ENCODE results near the gene SPATS2.
A peak's percentile ranks its signal among the peaks of the same experiment; 100 is the strongest.

Gene SPATS2

DNA sequence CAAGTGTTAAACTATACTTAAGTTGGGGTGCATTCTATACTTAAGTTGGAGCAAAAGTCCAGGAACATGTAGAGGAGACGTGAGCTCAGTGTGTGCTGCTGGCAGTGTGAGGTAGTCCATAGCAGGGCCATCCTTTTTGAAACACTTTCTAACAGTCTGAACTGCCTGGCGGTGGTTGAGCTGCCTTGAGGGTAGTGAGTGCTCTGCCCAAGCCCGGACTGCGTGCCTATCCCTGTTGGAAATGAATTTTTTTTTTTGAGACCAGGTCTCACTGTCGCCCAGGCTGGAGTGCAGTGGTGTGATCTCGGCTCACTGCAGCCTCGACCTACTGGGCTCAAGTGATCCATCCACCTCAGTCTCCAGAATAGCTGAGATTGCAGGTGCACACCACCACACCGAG is 185.6 kb downstream of the SPATS2 start:
- DNase-seq (ENCODE audit: extremely low read depth, insufficient read length) = no peak
- no peak overlapping the region for H3K4me3 ChIP-seq (replicated peaks; ENCODE audit: low read depth, low read length)
- TF ChIP-seq, protein P1, sequence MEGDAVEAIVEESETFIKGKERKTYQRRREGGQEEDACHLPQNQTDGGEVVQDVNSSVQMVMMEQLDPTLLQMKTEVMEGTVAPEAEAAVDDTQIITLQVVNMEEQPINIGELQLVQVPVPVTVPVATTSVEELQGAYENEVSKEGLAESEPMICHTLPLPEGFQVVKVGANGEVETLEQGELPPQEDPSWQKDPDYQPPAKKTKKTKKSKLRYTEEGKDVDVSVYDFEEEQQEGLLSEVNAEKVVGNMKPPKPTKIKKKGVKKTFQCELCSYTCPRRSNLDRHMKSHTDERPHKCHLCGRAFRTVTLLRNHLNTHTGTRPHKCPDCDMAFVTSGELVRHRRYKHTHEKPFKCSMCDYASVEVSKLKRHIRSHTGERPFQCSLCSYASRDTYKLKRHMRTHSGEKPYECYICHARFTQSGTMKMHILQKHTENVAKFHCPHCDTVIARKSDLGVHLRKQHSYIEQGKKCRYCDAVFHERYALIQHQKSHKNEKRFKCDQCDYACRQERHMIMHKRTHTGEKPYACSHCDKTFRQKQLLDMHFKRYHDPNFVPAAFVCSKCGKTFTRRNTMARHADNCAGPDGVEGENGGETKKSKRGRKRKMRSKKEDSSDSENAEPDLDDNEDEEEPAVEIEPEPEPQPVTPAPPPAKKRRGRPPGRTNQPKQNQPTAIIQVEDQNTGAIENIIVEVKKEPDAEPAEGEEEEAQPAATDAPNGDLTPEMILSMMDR (IDR thresholded peaks at IDR 0.05; ENCODE audit: insufficient read depth, low read length, poor library complexity, severe bottlenecking) = no peak
- peaks cover 8% of the 10 kb centered on the region for H3K36me3 ChIP-seq (ENCODE audit: control insufficient read depth, insufficient read depth, low read length)
- H3K27me3 ChIP-seq (replicated peaks; ENCODE audit: control insufficient read depth, insufficient read depth, low read length) = no peaks in the 10 kb centered on the region; the same call in 1 of the 2 replicates

DNA sequence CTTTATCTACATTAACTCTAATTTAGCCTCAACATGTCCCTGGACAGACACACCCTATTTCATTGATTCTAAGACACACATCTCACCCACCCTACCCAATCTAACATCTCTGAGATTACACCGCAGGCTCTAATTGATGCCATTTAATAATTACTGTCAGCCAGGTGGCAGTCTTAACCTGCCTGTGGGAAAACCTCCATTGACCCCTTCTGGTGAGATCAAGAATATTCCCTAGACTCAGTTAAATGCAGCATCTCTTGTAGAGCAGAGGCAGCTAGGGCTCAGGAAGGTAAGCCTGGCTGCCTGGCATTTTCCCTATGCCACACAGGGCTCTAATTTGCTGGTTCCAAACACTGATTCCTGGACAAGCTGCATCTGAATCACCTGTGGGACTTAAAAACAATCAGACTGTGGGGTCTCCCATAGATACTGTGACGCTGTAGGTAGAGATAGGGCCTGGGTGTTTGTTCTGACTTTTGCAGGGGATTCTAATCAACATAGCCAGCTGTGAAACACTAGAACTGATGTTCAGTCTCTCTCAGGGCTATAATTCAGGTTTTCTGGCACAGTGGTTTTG is 186.3 kb downstream of the SPATS2 start:
- no peak for DNase-seq (ENCODE audit: extremely low read depth, insufficient read length)
- no peak overlapping the region for H3K4me3 ChIP-seq (replicated peaks; ENCODE audit: low read depth, low read length)
- TF ChIP-seq, protein P1 (IDR thresholded peaks at IDR 0.05; ENCODE audit: insufficient read depth, low read length, poor library complexity, severe bottlenecking) = peak; percentile 59
- H3K27me3 ChIP-seq (replicated peaks; ENCODE audit: control insufficient read depth, insufficient read depth, low read length) = no peaks in the 10 kb centered on the region; the same call in 1 of the 2 replicates
- H3K36me3 ChIP-seq (ENCODE audit: control insufficient read depth, insufficient read depth, low read length) = peaks cover 13% of the 10 kb centered on the region

DNA sequence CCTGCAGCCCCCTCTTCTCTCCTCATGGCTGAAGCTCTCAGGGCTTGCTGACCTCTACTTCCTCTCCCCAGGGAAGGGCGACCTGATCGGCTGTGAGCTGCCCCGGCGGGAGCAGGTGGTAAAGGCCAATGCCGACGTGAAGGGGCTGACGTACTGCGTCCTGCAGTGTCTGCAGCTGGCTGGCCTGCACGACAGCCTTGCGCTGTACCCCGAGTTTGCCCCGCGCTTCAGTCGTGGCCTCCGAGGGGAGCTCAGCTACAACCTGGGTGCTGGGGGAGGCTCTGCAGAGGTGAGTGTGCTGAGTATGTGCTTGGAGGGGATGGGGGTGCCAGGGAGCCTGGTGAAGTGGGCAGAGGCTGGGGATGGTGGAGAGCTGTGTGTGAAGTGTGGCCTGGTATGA is 187.0 kb downstream of the SPATS2 start:
- Histone ChIP-seq H3K36me3 (ENCODE audit: control insufficient read depth, insufficient read depth, low read length) (peaks cover 14% of the 10 kb centered on the region), H3K27me3 (replicated peaks; ENCODE audit: control insufficient read depth, insufficient read depth, low read length) (no peaks in the 10 kb centered on the region; the same call in 1 of the 2 replicates), H3K4me3 (replicated peaks; ENCODE audit: low read depth, low read length) (no peak overlapping the region)
- DNase-seq (ENCODE audit: extremely low read depth, insufficient read length) = no peak
- TF ChIP-seq, protein P1 (IDR thresholded peaks at IDR 0.05; ENCODE audit: insufficient read depth, low read length, poor library complexity, severe bottlenecking) = no peak

DNA sequence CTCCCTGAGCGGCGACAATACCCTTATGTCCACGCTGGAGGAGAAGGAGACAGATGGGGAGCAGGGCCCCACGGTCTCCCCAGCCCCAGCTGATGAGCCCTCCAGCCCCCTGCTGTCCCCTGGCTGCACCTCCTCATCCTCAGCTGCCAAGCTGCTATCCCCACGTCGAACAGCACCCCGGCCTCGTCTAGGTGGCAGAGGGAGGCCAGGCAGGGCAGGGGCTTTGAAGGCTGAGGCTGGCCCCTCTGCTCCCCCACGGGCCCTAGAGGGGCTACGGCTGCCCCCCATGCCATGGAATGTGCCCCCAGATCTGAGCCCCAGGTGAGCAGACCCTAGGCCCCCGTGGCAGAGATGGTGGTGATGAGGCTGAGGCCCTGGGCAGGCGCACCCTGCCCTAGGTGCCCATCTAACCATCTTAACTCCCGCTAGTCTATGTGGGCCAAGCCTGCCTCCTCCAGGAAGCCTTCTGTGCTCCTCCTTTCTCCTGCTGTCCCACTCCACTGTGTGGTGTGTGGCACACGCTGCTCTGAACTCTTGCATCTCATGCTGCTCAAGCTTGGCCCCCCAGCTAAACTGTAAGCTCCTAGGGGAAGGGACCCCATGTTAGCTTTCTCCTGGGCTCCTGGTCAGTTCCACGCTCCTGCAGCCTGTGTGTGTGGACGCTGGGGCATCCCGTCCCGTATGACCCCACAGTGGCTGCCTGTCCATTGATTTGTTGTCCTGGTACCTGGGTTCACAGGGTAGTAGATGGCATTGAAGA is 188.5 kb downstream of the SPATS2 start:
- no peak overlapping the region for H3K4me3 ChIP-seq (replicated peaks; ENCODE audit: low read depth, low read length)
- TF ChIP-seq, protein P1 (IDR thresholded peaks at IDR 0.05; ENCODE audit: insufficient read depth, low read length, poor library complexity, severe bottlenecking) = no peak
- H3K36me3 ChIP-seq (ENCODE audit: control insufficient read depth, insufficient read depth, low read length) = peaks cover 22% of the 10 kb centered on the region
- no peaks in the 10 kb centered on the region for H3K27me3 ChIP-seq (replicated peaks; ENCODE audit: control insufficient read depth, insufficient read depth, low read length)
- no peak for DNase-seq (ENCODE audit: extremely low read depth, insufficient read length)

DNA sequence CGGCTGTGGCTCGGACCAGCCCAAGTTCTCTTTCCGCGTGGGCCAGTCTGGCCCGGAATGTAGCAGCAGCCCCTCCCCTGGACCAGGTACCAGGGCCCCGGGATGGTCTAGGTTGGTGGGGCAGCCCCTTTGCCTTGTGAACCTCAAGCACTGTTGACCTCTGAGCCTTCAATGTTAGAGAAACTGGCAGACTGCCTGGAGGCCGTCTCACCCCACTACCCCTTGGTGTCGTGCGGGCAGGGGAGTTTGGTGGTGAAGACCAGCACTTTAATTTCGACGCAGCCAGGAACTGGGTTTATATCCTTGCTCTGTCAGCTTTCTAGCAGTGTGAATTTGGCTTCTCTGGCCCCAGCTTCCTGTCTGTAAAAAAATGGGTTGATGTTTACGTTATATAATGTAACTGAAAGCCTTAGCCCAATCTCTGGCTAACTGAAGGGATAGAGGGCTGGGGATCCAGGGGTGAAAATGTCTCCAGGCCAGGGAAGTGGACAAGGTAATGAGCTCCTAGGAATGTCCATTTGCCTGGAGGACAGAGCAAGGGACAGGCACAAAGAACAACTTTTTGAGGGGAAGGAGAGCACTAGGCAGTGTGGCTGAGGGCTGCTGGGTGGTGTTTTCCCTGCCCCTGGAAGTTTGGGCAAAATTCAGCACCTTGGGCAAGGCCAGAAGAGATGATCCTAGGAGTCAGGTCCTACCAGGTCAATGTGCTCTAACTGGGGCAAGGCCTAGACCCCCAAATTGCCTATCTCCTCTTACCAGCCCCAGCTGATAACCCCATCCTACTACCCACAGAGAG is 189.3 kb downstream of the SPATS2 start:
- TF ChIP-seq, protein P1 (IDR thresholded peaks at IDR 0.05; ENCODE audit: insufficient read depth, low read length, poor library complexity, severe bottlenecking) = no peak
- no peak overlapping the region for H3K4me3 ChIP-seq (replicated peaks; ENCODE audit: low read depth, low read length)
- peaks cover 24% of the 10 kb centered on the region for H3K36me3 ChIP-seq (ENCODE audit: control insufficient read depth, insufficient read depth, low read length)

More for the DNA sequence above, 189.3 kb downstream of the SPATS2 start:
- H3K27me3 ChIP-seq (replicated peaks; ENCODE audit: control insufficient read depth, insufficient read depth, low read length) = no peaks in the 10 kb centered on the region
- no peak for DNase-seq (ENCODE audit: extremely low read depth, insufficient read length)
